ENCODE measurements around the gene KRIT1.

The KRIT1 gene

GRCh38 chr7:92155108-92155739 lies 90.5 kb downstream of the KRIT1 start:
- no peak for DNase-seq (ENCODE audit: low read depth, low spot score)

- no peak for DNase-seq (ENCODE audit: low read depth, low spot score)
Observed at GRCh38 chr7:92150450-92151017, 95.2 kb downstream of the KRIT1 start.

- DNase-seq (ENCODE audit: low read depth, low spot score), result no peak
Observed at GRCh38 chr7:92149736-92150239, 95.9 kb downstream of the KRIT1 start.
